Measurements from ENCODE around the gene HPCA. TPM values are rescaled to one million over a fixed set of nuclear protein-coding genes. Genes with fewer than 3 reads are reported as not detected.

The HPCA gene
- total RNA-seq, 1 experiment from 2014 or later, result not detected

DNA sequence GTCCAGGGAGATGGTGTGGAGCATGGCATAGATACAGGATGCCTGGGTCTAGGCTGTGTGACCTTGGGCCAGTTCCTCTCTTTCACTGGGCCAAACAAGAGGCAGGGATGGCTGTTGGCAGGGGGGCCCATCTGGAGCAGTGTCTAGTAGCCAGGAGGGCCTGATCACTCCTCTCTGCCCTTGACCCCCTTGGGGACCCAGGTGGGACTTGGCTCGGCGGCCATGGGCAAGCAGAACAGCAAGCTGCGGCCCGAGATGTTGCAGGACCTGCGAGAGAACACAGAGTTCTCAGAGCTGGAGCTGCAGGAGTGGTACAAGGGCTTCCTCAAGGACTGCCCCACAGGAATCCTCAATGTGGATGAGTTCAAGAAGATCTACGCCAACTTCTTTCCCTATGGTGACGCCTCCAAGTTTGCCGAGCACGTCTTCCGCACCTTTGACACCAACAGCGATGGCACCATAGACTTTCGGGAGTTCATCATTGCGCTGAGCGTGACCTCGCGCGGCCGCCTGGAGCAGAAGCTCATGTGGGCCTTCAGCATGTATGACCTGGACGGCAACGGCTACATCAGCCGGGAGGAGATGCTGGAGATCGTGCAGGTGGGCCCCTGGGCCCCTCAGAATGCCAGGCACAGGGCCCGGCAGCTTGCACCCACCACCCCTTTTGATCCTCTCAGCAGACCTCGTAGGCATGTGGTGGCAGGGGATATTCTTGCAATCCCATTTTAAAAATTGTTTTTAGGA is 2.6 kb downstream of the HPCA start:
- no peak for DNase-seq (ENCODE audit: low read depth)

DNA sequence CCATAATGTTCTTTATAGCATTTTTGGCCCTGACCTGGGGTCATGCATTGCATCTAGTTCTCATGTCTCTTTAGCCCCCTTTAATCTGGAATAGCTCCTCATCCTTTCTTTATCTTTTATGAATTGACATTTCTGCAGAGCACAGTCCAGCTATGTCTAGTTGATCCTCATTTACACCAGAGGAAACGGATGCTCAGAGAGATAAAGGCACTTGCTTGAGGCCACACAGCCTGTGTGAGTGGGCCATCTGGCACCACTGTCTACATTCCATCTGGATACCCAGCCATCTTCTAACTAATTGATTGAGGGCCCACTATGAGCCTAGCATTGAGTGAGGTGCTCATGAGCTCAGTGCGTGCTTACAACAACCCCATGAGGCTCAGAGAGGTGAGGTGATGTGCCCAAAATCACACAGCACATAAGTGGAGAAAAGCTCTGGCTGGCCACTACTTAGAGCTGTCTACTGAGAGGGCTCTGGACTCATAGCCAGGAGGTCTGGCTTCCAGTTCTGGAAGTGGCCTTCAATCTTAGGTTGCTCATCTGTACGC is 3.5 kb downstream of the HPCA start:
- DNase-seq (ENCODE audit: low read depth), result no peak

DNA sequence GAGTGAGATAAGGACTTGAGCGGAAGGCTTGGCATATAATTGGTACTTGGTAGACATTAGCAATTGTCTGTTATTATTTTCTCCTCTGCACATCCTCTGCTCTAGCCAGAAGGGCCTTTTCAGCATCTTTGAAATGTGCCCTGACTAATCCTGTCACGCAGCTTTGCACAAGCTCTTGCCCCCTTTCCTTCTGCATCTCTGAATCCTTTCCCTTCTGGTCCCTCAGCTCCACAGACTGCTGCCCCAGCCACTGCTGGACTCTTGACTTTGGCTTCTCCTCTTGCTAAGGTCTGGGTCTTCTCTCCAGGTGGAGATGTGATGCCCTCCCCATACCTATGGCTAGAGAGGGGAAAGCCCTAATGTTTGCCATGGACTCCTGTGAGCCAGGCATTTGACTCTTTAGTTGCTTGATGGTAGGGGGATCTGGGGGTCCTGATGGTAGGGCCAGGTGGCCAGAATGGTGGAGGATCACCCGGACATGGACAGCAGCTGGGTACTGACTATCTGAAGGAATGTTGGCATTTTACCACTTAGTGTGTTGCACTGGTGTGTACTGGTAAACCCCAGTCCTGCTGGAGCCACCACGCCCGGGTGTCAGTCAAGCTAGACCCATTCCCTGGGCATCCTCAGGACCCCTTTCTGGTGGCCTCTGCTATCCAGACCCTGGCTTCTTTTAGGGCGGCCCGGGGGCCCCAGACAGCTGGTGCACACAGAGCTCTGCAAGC is 4.4 kb downstream of the HPCA start:
- DNase-seq (ENCODE audit: low read depth), result no peak

DNA sequence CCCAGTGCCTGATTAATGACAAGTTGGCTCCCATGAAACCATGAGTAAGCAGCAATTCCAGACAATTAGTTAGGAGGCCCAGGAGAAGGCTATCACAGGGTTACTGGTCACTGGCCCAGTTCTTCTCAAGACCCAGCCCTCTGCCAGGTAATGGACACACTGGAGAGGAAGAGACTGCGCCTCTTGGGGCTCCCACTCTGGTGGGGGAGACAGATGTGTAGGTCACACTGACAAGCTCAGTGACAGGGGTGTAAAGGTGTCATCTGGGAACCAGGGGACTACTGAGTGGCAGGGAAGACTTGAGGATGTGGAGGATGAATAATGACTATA is 4.9 kb downstream of the HPCA start:
- DNase-seq (ENCODE audit: low read depth), result no peak

DNA sequence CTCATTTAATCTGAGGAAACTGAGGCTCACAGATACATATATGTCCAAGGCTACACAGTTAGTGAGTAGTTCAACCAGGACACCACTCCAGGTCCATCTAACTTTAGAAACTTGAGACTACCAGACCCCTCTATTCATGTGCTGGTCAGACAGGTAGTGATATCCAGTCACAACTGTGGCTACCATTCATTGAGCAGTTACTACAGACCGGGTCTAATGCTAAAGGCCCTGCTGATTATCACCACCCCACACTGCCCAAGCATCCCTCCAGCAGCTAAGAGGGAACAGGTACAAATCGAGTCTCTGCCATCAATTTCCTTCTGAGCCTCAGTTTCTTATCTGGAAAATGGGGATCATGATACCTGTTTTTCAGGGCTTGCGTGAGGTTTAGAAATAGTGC is 5.3 kb downstream of the HPCA start:
- DNase-seq (ENCODE audit: low read depth), result no peak

DNA sequence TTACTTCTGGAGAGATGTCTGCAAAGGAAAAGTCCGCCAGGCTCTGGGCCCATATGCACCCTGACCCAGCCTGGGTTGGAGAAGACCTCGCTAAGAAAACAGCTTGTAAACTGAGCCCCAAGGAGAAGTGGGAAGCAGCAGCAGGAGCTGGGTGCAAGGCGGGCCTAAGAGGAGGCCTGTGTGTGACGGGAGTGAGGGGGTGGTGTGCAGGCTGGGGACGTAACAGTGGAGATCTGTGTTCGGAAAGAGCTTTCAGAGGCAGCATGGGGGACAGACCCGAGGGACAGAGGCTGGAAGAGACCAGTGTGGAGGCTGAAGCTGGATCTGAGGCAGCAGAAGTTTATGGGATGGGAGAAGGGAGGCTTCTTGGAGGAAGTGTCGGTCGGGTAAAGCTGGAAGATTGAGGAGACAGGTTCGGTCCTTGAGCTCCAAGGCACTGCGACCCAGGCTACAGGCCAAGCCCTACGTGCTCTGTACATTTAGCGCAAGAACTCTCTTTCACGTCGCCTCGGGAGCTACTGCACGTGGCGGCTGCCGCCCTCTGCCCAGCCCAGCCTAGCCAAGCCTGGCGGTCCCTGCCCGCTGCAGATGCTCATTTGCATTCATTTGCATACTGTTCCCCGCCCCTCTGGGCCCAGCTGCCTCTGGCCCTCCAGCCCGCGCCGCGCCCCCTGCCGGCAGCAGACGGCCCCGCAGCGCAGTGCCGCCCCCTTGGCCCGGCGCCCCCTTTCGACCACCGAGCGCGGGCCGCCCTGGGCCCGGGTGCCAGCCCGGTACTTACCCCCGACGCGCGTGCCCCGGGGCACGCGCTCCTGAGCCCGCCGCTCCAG is 6.3 kb downstream of the HPCA start:
- no peak for DNase-seq (ENCODE audit: low read depth)

DNA sequence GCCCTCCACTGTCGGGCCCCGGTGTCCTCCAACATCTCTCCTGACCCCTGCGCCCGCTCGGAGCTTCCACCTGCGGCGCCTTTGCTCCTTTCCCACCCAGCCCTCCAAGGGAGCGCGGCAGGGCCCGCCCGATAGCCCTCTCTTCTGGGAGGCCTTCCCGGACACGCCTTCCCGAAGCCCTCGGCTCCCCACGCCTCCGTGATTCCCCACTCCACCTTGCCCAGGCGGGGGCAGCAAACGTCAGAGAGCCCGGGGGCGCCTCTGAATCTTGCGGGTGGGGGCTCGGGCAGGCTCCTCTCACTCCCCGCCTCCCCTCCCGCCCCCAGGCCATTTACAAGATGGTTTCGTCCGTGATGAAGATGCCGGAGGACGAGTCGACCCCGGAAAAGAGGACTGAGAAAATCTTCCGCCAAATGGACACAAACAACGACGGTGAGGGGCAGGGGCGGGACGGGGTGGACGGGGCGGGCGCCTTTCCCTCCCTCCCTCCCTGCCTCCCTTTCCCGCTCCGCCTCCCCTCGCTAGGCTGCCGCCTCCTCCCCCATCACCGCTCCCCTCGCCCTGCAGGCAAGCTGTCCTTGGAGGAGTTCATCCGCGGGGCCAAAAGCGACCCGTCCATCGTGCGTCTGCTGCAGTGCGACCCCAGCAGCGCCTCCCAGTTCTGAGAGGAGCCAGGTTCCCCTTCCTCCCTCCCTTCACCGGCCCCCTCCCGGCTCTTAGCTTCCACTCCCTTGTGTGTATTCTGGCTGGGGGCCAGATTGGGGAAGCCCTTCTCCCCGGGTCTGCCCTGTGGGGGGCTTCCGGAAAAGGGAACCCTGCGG is 7.1 kb downstream of the HPCA start:
- DNase-seq (ENCODE audit: low read depth), result no peak

DNA sequence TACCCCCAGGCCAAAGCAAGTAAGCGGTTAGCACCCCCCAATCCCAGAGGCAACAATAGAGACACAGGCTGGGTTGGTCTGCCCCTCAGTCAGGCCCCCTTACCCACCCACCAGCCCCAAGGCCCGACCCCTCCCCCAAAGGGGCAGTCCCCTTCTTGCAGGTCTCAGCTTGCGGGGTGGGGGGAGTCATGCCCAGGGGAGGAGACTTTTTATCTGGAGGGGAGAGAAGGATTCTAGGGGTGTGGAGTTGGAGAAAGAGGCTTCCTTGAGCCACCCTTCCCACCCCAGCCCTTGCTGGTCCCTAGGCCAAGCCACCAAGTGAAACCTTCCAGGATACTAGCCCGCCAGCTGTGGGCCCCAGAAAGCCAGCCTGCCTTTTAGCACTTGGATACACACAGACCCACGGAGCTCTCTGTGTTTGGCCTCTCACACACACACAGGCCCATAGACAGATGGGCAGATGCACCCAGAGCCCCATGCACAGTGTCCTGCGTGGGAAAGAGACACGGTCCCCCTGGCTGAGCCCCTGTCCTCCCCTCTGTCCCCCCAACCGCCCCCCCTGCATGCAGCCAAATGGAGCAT is 7.8 kb downstream of the HPCA start:
- DNase-seq (ENCODE audit: low read depth), result no peak

DNA sequence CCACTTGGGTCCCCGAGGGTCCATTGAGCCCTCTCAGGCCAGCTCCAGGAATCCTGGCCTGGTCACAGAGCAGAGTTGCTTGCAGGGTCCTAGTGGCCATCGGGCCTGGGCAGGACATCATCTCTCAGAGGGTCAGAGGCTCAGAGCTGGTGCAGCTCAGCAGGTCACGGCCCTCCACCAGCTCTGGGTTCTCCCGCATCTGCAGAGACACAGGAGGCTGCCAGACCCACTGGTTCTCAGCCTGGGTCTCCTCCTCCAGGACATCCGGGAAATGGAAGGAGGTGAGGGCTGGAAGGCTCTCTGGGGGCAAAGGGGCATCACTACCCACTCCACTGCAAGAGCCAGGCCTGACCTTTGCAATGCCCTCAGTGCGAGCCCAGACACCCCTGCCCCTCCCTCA is 8.4 kb downstream of the HPCA start:
- no peak for DNase-seq (ENCODE audit: low read depth)

DNA sequence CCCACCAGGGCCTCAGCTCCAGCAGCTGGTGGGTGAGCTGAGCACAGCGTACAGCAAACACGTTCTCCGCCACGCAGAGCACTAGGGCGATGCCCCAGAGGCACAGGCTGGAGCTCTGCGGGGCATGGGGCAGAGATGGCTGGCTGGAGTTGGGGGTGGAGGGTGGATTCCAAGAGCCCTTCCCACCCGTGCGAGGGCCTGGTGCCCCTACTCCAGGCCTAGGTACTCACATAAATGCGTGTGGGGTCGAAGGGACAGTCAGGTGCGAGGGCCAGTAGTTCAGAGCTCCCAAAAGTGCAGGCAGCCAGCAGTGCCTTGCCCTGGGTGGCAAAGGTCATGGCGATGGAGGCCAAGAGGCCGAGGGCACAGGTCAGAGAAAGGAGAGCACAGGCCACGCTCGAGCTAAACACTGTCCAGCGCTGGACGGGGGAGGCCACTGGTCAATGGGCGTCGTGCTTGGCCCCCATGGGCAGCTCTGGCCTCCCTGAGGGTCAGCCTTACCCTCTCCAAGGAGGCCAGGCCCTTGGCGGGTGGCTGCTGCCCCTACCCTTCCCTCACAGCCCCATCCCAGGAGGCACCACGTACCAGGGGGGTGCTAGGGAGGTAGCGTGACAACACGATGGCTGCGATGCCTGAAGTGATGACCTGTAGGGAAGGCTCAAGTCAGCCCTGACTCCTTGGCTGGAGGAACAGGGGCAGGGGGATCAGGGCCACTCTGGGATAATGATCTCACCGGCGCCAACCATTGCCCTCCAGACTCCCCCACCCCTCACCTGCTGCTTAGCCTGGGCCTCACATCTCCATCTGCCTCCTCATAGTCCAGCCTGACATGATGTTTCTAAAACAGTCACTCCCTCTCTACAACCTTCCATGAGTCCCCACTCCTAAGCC is 9.3 kb downstream of the HPCA start:
- DNase-seq (ENCODE audit: low read depth), result no peak

DNA sequence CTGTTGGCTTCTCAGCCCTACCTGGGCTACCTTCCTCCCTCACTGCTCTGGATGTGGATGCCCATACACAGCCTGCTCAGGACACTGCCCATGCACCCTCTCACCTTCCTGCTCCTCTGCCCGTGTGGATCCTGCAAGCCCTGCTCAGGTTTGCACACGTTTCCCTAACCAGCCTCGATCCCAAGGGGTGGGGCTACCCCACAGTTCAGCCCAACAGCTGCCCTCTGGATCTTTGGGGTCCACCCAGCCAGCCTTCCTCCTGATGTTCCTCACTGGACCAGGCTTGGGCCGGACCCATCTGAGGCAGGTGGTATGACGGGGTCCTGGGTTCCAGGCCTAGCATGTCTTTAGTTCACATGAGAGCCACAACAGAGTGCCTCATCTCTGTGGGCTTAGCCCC is 10.2 kb downstream of the HPCA start:
- no peak for DNase-seq (ENCODE audit: low read depth)

DNA sequence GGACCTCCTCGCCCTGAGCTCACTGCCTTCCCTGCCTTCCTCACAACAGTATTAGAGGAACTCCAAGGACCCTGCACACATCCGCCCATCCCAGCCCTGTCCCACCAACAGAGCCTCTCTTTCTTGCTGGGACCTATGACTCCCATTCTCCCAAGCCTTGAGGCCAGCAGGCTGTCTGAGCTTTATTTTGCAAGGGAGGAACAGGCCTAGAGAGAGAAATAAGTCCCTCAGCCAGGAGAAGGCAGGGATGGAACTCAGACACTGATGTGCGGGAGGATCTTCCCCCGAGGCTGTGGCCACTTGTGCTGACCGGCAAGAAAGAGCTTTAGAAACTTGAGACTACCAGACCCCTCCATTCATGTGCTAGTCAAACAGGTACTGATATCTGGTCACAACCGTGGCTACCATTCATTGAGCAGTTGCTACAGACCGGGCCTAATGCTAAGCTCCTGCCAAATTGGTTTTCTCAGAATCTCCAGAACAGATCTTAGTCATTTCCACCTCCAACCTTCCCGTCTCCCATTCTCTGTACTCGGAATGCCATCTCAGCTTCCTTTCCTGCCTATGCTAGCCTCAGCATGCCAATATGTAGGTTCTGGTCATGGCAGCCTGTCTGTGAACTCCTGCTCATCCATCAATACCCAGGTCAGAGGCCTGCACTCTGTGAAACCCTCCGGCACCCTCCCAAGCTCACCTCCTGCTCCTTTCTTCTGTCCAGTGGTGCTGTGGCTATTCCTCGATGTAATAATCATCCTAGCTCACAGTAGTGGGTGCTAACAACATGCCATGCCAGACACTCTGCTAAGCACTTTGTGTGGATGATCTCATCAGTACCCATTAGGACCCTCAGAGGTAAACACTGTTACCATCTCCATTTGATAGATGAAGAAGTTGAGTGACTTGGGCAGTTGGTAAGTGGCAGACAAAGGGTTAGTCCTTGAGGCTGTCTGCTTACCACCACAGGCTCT is 11.1 kb downstream of the HPCA start:
- DNase-seq (ENCODE audit: low read depth), result no peak

DNA sequence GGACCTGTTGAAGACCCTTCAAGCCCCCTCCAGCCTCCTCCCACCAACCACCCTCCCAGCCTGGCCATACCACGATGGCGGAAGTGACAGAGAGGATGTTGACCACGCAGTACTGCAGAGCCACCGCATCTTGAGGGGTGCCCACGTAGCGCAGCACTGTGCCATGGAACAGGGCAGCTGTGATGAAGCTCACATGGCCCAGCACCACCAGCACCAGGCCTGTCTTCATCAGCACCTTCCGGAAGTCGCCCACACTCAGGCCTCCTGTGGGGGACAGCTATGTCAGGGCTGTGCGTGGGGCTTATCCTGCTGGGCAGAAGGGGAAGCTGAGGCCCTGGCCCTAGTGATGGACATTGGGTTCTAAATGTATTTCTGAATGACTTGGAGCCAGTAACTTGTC is 11.8 kb downstream of the HPCA start:
- no peak for DNase-seq (ENCODE audit: low read depth)

DNA sequence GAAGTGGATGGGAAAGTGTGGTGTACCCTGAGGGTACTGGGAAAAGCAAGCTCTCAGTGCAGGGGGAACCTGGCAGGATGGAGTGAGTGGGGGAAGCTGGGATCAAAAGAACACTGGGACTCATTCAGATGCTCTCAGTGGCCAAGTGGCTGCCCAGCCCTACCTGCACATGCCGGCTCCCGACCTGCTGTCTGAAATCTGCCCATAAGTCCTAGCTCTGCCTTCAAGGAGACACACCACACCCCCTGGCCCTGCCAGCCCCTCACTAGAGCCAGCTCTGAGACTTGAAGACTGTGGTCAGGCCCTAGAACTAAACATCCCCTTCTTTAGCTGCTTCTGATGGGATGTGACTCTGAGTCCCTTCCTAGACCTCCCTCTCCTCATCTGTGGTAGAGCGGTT is 12.7 kb downstream of the HPCA start:
- no peak for DNase-seq (ENCODE audit: low read depth)

DNA sequence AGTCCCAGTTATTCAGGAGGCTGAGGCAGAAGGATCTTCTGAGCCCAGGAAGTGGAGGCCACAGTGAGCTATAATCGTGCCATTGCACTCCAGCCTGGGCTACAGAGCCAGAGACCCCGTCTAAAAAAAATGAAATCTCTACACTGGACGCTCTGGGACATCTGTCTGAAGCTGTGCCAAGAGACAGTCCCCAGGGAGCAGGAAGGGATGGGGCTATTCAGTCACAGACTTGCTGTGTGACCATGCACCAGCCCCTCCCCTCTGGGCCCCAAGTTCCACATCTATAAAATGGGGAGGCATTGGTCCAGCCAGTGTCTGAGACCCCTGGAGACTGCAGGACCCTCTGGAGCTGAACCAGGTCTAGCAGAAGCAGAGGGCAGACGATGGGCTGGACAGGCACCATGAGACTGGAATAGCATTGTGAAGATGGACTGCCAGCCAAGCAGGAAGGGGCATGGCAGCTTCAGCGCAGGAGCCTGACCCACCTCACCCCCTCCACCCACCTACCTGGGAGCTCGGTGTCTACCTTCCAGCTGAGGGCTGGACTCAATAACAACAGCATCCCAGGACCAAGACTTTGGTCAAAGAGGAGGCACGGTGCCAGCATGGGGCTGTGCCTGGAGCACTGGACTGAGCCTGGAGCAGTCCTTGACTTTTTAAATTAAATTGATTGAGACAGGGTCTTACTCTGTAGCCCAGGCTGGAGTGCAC is 13.4 kb downstream of the HPCA start:
- DNase-seq (ENCODE audit: low read depth), result no peak

DNA sequence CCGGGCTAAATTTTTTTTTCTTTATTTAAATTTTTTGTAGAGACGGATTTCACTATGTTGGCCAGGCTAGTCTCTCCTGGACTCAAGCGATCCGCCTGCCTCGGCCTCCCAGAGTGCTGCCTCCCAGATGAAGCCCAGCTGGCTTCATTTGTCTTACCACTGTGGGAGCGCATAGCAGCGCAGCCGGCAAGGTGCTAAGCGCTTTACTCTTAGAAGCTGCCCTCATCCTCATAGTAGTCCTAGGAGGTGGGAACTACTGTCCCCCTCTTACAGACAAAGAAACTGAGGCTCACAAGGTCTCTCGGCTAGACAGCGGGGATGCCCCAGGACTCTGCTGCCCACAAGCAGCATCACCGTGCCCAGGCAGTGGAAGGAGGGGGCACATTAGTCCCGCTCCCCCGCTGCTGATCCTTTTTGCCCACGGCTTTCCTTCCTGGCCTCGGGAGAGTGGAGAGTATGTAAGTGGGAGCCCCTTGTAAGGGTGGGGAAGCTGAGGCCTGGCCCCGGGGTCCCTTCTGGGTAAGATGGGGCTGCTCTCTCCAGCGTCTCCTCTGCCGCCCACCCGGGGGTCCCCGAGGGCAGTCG is 14.2 kb downstream of the HPCA start:
- no peak for DNase-seq (ENCODE audit: low read depth)
